Measurements from ENCODE around the gene FN3KRP. TPM values are rescaled to one million over a fixed set of nuclear protein-coding genes. Genes with fewer than 3 reads are reported as not detected.
A peak's percentile ranks its signal among the peaks of the same experiment; 100 is the strongest.

Gene FN3KRP
- total and polyA plus RNA-seq, 4 donors = 18.6 to 35.2 (median 26.0) TPM

- Histone ChIP-seq H3K27ac (ENCODE audit: low read depth in 1 of 2, low read length in 2 of 2) (no peak overlapping the region), H3K27me3 (ENCODE audit: control insufficient read depth in 1 of 2, insufficient read depth in 2 of 2, low read length in 1 of 2) (no peaks in the 10 kb centered on the region), H3K4me3 (ENCODE audit: low read length in 2 of 2) (no peak overlapping the region), H3K36me3 (ENCODE audit: control insufficient read depth in 1 of 2, insufficient read depth in 2 of 2, low read length in 1 of 2) (no peaks in the 10 kb centered on the region), H3K9me3 (ENCODE audit: control insufficient read depth, low read length) (no peaks in the 10 kb centered on the region), H3K4me1 (ENCODE audit: control insufficient read depth in 1 of 2, insufficient read depth in 2 of 2, low read length in 2 of 2) (no peaks in the 10 kb centered on the region)
- intact Hi-C loops (cut with DNase I) = no loop called here
- no peak for DNase-seq
- 95 to 97% methylated on average over 16 of the region's 16 CpGs for WGBS, 2 donors
- ATAC-seq (ENCODE audit: low FRiP score) = no peak
Observed at GRCh38 chr17:82748756-82749155, 32.2 kb downstream of the FN3KRP start.

DNA sequence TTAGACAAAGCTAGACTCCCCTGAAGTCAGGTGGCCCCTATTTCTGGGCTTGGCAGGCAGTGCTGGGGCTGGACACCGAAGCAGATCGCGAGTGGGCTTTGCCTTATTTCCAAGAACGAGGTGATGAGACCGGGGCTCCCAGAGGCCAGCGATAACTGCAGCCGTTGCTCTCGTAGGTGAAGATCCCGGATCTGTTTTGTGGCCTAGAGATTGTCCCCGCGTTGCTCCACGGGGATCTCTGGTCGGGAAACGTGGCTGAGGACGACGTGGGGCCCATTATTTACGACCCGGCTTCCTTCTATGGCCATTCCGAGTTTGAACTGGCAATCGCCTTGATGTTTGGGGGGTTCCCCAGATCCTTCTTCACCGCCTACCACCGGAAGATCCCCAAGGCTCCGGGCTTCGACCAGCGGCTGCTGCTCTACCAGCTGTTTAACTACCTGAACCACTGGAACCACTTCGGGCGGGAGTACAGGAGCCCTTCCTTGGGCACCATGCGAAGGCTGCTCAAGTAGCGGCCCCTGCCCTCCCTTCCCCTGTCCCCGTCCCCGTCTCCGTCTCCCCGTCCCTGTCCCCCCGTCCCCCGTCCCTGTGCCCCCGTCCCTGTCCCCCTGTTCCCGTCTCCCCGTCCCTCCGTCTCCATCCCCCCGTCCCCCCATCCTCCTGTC, 33.9 kb downstream of the FN3KRP start:
- H3K36me3 ChIP-seq (ENCODE audit: control insufficient read depth in 1 of 2, insufficient read depth in 2 of 2, low read length in 1 of 2) = no peaks in the 10 kb centered on the region
- H3K27me3 ChIP-seq (ENCODE audit: control insufficient read depth in 1 of 2, insufficient read depth in 2 of 2, low read length in 1 of 2) = no peaks in the 10 kb centered on the region
- intact Hi-C loops (cut with DNase I) = loop anchor here in 1 of 2 donors (2.0 to 5.0 kb wide), 3 partner anchors 14 to 53 kb away; partner anchors contain the start of genes FN3KRP and RAB40B
- H3K4me3 ChIP-seq (ENCODE audit: low read length in 2 of 2) = no peak overlapping the region
- ATAC-seq (ENCODE audit: low FRiP score) (no peak), DNase-seq (peak in 1 of 2 donors; percentile 35)
- no peaks in the 10 kb centered on the region for H3K9me3 ChIP-seq (ENCODE audit: control insufficient read depth, low read length)
- 73% methylated on average over 35 to 40 of the region's 40 CpGs for WGBS, 2 donors
- no peaks in the 10 kb centered on the region for H3K4me1 ChIP-seq (ENCODE audit: control insufficient read depth in 1 of 2, insufficient read depth in 2 of 2, low read length in 2 of 2)
- H3K27ac ChIP-seq (ENCODE audit: low read depth in 1 of 2, low read length in 2 of 2) = no peak overlapping the region

- intact Hi-C loops (cut with DNase I) = loop anchor here in 1 of 2 donors (2.0 to 5.0 kb wide), 3 partner anchors 14 to 54 kb away; partner anchors contain the start of genes FN3KRP and RAB40B
- WGBS, 2 donors = 0 to 1% methylated on average over 29 to 56 of the region's 56 CpGs
Observed at GRCh38 chr17:82751171-82751570, 34.7 kb downstream of the FN3KRP start.

GRCh38 chr17:82751571-82752370, 35.3 kb downstream of the FN3KRP start, which contains the start of gene TBCD:
Gene TBCD, plus strand, starts transcription at chr17:82752065. Its CDS starts 129 bp downstream, at chr17:82752194.
- intact Hi-C loops (cut with DNase I) = loop anchor here in 1 of 2 donors (2.0 to 5.0 kb wide), 3 partner anchors 15 to 54 kb away; partner anchors contain the start of genes FN3KRP and RAB40B
- peak within 1 kb of the TSS in 1 of 2 donors; percentile 45 for H3K27ac ChIP-seq (ENCODE audit: low read depth in 1 of 2, low read length in 2 of 2)
- H3K4me1 ChIP-seq (ENCODE audit: control insufficient read depth in 1 of 2, insufficient read depth in 2 of 2, low read length in 2 of 2) = no peaks in the 10 kb centered on the region
- no peaks in the 10 kb centered on the region for H3K9me3 ChIP-seq (ENCODE audit: control insufficient read depth, low read length)
- peak; percentile 92 to 97 for DNase-seq
- ATAC-seq (ENCODE audit: low FRiP score) = peak; percentile 93
- peak within 1 kb of the TSS; percentile 90 to 91 for H3K4me3 ChIP-seq (ENCODE audit: low read length in 2 of 2)
- no peaks in the 10 kb centered on the region for H3K27me3 ChIP-seq (ENCODE audit: control insufficient read depth in 1 of 2, insufficient read depth in 2 of 2, low read length in 1 of 2)
- 1% methylated on average over 65 to 111 of the region's 114 CpGs for WGBS, 2 donors
- H3K36me3 ChIP-seq (ENCODE audit: control insufficient read depth in 1 of 2, insufficient read depth in 2 of 2, low read length in 1 of 2) = no peaks in the 10 kb centered on the region

More at GRCh38 chr17:82751171-82751570, 34.7 kb downstream of the FN3KRP start:
- no peaks in the 10 kb centered on the region for H3K9me3 ChIP-seq (ENCODE audit: control insufficient read depth, low read length)
- peak overlapping the region; percentile 8 to 52 for H3K4me3 ChIP-seq (ENCODE audit: low read length in 2 of 2)
- H3K4me1 ChIP-seq (ENCODE audit: control insufficient read depth in 1 of 2, insufficient read depth in 2 of 2, low read length in 2 of 2) = no peaks in the 10 kb centered on the region
- peak in 1 of 2 donors; percentile 85 for DNase-seq
- H3K36me3 ChIP-seq (ENCODE audit: control insufficient read depth in 1 of 2, insufficient read depth in 2 of 2, low read length in 1 of 2) = no peaks in the 10 kb centered on the region
- H3K27ac ChIP-seq (ENCODE audit: low read depth in 1 of 2, low read length in 2 of 2) = no peak overlapping the region
- no peaks in the 10 kb centered on the region for H3K27me3 ChIP-seq (ENCODE audit: control insufficient read depth in 1 of 2, insufficient read depth in 2 of 2, low read length in 1 of 2)
- ATAC-seq (ENCODE audit: low FRiP score) = no peak

- Histone ChIP-seq H3K9me3 (ENCODE audit: control insufficient read depth, low read length) (no peaks in the 10 kb centered on the region), H3K36me3 (ENCODE audit: control insufficient read depth in 1 of 2, insufficient read depth in 2 of 2, low read length in 1 of 2) (no peaks in the 10 kb centered on the region), H3K4me1 (ENCODE audit: control insufficient read depth in 1 of 2, insufficient read depth in 2 of 2, low read length in 2 of 2) (no peaks in the 10 kb centered on the region), H3K27me3 (ENCODE audit: control insufficient read depth in 1 of 2, insufficient read depth in 2 of 2, low read length in 1 of 2) (no peaks in the 10 kb centered on the region), H3K27ac (ENCODE audit: low read depth in 1 of 2, low read length in 2 of 2) (peak overlapping the region in 1 of 2 donors; percentile 39), H3K4me3 (ENCODE audit: low read length in 2 of 2) (peak overlapping the region; percentile 90 to 91)
- DNase-seq (peak in 1 of 2 donors; percentile 63), ATAC-seq (ENCODE audit: low FRiP score) (no peak)
- intact Hi-C loops (cut with DNase I) = loop anchor here in 1 of 2 donors (5.0 kb wide), 2 partner anchors 35 to 55 kb away; partner anchors contain the start of genes FN3KRP and RAB40B
- 1% methylated on average over 71 to 72 of the region's 72 CpGs for WGBS, 2 donors
Observed at GRCh38 chr17:82752371-82753200, 36.1 kb downstream of the FN3KRP start.

- Histone ChIP-seq H3K36me3 (ENCODE audit: control insufficient read depth in 1 of 2, insufficient read depth in 2 of 2, low read length in 1 of 2) (no peaks in the 10 kb centered on the region), H3K27ac (ENCODE audit: low read depth in 1 of 2, low read length in 2 of 2) (no peak overlapping the region), H3K27me3 (ENCODE audit: control insufficient read depth in 1 of 2, insufficient read depth in 2 of 2, low read length in 1 of 2) (no peaks in the 10 kb centered on the region), H3K4me3 (ENCODE audit: low read length in 2 of 2) (peak overlapping the region in 1 of 2 donors; percentile 91), H3K4me1 (ENCODE audit: control insufficient read depth in 1 of 2, insufficient read depth in 2 of 2, low read length in 2 of 2) (no peaks in the 10 kb centered on the region), H3K9me3 (ENCODE audit: control insufficient read depth, low read length) (no peaks in the 10 kb centered on the region)
- DNase-seq = no peak
- no peak for ATAC-seq (ENCODE audit: low FRiP score)
- 45 to 48% methylated on average over 8 of the region's 8 CpGs for WGBS, 2 donors
- intact Hi-C loops (cut with DNase I) = loop anchor here in 1 of 2 donors (5.0 kb wide), 2 partner anchors 36 to 56 kb away; partner anchors contain the start of genes FN3KRP and RAB40B
Observed at GRCh38 chr17:82753201-82753464, 36.6 kb downstream of the FN3KRP start.

GRCh38 chr17:82754297-82755208, 38.0 kb downstream of the FN3KRP start:
- H3K9me3 ChIP-seq (ENCODE audit: control insufficient read depth, low read length) = no peaks in the 10 kb centered on the region
- H3K36me3 ChIP-seq (ENCODE audit: control insufficient read depth in 1 of 2, insufficient read depth in 2 of 2, low read length in 1 of 2) = no peaks in the 10 kb centered on the region
- WGBS, 2 donors = 85 to 90% methylated on average over 19 of the region's 19 CpGs
- intact Hi-C loops (cut with DNase I) = loop anchor here in 1 of 2 donors (5.0 kb wide), 2 partner anchors 37 to 57 kb away; partner anchors contain the start of genes FN3KRP and RAB40B
- ATAC-seq (ENCODE audit: low FRiP score) (no peak), DNase-seq (no peak)
- H3K27me3 ChIP-seq (ENCODE audit: control insufficient read depth in 1 of 2, insufficient read depth in 2 of 2, low read length in 1 of 2) = no peaks in the 10 kb centered on the region
- H3K4me1 ChIP-seq (ENCODE audit: control insufficient read depth in 1 of 2, insufficient read depth in 2 of 2, low read length in 2 of 2) = no peaks in the 10 kb centered on the region
- no peak overlapping the region for H3K27ac ChIP-seq (ENCODE audit: low read depth in 1 of 2, low read length in 2 of 2)
- no peak overlapping the region for H3K4me3 ChIP-seq (ENCODE audit: low read length in 2 of 2)
